ENCODE data around the gene BRI3.

Gene BRI3, protein sequence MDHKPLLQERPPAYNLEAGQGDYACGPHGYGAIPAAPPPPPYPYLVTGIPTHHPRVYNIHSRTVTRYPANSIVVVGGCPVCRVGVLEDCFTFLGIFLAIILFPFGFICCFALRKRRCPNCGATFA

GRCh38 chr7:98280791-98281756 lies at the start of gene BRI3:
Gene BRI3 (plus strand): TSS chr7:98281686. CDS start chr7:98281796, 110 bp downstream.
- peak; percentile 91 to 93 for DNase-seq

DNA sequence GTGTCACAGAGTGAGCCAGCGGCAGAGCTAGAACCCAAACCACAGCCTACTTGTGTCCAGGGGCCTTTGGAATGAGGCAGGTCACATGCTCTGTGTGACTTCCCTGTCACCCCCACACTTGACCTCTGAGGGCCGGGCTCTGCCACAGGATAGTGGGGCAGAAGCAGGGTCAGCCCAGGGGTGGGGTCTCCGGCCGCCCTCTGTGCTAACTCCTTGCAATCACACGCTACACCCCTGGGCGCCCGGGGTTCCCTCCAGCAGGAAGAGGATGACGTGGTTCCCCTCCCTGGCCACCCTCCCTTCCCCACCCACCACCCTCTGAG lies 49.3 kb upstream of the BRI3 start:
- DNase-seq = no peak

GRCh38 chr7:98232799-98233198 lies 48.7 kb upstream of the BRI3 start:
- DNase-seq = no peak

DNA sequence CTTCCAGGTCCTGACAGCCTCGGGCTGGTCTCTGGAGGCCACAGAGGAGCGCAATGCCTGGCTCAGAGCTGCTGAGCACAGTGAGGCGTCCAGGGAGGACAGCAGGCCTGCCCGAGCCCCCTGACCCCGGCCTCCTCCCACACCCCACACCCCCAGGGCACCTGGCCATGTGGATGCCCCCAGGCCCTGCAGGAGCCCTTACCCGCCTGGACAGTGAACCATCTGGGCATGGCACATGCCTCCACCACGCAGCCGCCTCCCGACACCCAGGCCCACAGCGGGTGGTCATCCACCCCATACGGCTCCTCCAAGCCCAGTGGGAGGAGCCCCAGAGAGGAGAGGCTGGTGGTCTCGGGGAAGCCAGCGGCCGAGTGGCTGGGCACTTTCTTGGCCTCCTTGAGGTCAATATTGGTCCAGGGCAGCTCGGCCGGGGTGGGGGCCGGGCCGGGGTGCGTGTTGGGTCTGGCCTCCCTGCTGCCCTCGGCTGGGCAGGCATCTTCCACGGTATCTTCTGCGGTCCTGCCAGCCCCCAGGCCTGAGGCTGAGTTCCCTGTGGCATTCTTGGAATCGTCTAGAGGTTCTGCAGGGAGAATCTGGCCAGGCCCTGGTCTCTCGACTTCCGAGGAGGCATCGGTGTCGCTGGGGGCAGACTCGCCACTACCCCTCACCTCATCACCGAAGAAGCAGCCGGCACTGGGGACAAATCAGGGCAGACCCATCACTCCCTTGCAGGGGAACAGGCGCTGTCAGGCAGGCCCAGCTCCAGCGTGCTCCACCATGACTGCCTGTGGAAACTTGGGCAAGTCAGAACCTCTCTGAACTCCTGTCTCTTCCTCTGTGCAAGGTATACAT lies 48.0 kb upstream of the BRI3 start:
- DNase-seq = no peak

DNA sequence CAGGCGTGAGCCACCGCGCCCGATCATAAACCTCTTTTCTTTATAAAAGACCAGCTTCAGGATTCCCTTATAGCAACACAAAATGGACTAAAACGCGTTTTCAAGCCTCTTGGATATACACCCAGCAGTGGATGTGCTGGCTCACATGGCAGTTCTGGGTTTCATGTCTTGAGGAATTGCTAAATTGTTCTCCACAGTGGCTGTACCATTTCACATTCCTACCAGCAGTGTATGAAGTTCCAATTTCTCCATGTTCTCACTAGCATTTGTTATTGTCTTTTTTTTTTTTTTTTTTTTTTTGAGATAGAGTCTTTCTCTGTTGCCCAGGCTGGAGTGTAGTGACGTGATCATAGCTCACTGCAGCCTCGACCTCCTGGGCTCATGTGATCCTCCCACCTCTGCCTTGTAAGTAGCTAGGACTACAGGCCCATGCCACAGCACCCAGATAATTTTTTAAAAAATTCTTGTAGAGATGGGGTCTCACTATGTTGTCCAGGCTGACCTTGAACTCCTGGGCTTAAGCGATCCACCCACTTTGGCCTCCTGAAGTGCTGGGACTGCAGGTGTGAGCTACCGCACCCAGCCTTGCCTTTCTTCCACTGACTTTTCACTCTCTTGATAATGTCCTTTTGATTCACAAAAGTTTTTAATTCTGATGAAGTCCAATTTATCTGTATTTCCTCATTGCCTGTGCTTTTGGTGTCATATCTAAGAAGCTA lies 46.9 kb upstream of the BRI3 start:
- no peak for DNase-seq

GRCh38 chr7:98235901-98236300 lies 45.6 kb upstream of the BRI3 start:
- DNase-seq = no peak

DNA sequence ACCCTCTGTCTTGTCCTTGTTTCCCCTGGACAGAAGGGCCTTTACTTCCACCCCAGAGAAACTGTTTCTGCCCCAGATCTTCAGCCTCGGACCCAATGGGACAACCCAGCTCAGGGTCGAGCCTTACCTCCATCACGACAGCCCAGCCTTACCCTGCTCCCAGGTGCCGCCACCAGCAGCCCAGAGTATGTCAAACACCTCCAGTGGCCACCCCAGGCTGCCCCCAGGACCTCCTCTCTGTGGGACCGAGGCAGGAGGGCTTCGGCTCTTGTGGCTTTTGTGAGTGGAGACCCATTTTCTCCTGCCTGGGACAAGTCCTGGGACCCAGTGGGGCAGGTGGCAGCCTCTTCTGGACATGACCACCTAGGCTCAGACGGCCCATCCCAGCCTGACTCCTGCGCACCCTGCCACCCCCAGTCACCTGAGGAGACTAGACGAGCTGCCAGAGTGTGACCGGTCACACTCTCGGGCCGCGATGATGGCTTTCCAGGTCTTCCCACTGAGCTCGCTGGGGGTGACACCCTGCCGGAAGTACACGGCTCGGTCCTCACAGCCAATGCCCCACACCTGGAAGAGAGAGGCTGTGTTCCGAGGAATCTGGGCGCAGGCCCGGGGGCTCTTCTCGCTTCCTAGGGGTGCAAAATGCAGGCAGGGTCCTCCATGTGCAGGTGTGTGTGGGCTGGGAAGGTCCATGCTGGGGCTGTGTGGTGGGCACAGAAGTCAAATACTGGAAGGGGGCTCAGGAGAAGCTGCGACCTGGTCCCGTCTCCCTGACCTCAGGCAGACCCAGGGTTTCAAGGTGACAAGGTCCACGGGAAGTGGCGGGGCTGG lies 44.9 kb upstream of the BRI3 start:
- DNase-seq = no peak

DNA sequence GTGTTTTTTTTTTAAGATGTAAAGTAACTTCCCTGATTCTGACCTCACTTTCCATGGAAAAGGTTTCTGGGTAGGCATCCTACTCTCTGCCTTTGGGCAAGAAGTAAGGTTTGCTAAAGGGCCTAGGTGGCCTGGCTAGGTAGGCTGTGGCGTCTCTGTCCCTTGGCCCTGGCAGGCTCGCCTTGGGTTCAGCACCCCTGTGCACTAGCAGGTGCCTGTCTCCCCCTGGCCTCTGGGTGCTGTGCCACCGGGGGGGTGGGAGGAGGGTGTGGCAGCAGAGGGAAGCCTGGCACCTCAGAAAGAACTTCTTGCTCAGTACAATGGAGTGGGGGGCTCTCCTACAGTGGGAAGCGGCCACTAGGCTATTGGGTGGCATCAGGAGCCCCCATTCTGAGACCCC lies 43.4 kb upstream of the BRI3 start:
- DNase-seq = no peak

DNA sequence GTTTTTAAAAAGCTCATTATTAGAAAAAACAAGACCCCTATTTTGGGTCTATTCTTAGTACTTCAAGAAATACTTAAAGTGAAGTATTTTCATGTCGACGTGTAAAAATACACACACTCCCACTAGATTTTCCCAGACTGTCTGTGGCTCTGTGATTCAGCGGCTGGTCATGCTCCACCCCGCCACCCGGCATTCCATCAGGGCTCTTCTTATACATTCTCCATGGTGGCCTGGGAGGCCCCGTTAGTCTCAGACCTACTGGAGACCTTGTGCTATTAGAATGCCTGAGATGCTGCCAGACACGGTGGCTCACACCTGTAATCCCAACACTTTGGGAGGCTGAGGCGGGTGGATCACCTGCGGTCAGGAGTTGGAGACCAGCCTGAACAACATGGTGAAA lies 42.5 kb upstream of the BRI3 start:
- DNase-seq = no peak

DNA sequence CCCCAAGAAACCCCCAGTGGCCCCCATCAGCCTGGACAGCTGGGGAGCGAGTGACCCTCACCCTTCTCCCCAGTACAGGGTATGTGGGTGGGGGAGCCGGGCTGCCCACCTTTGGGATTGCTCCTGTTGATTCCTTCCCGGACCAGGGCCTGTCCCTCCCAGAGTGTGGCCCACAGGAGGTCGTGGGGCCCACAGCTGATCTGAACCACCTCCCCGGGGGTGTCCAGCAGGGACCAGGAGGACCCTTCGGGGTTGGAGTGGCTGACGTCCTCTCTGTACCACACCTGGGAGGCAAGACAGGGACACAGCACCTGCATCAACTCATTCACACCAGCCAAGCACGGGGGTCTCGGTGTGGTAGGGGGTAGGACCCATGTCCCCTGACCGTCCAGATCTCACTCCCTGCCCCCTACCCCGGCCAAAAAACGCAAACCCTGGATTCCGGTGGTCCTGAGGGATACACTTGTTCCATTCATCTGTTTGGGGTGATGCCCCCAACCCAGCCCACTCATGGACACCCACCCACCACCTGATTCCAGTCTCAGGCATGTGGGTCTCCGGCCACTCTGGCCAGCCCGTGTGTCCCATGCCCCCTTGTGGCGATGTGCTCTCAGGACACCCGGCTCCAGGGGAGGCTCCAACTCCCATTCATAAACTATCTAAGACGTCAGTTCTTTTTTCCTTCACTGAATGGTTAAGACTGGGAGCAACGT lies 40.4 kb upstream of the BRI3 start:
- peak in 1 of 2 donors; percentile 15 for DNase-seq

DNA sequence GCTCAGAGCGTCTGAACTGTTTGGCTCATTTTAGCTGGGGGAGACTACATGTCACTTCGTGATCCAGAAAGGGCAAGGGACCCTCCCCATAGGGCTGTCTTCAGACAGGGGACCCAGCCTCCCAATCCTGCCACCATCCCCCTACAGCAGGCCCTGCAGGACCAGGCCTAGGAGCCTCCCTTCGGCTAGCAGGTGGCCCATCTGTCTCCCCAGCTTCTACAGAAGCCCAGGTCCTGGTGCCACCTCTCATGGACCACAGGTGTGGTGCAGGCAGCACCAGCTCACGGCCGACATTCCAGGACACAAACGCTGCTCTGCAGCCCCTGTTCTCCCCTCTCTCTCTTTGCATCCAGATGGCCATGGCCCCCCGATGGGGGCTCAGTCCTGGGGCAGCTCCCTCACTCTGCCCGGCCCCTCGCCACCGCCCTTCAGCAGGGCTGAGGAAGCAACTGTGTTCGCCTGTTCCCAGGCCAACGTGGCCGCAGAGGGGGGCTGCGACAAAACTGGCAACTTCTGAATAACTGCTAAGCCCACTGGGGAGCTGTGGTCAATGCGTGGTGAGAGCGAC lies 39.7 kb upstream of the BRI3 start:
- no peak for DNase-seq

DNA sequence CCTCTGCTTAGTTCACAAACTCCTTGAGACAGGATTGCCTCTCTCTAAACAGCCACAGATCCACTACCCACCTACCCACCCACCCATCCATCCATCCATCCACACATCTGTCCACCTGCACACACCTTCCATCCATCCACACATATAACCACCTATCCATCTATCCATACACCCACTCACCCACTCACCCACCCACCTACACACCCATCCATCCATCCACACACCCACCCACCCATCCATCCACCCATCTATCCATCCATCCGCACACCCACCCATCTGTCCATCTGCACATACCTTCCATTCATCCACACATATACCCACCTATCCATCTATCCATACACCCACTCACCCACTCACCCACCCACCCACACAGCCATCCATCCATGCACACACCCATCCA lies 39.1 kb upstream of the BRI3 start:
- DNase-seq = no peak

- DNase-seq = no peak
Observed at GRCh38 chr7:98242934-98243333, 38.6 kb upstream of the BRI3 start.

- no peak for DNase-seq
Observed at GRCh38 chr7:98244871-98245270, 36.6 kb upstream of the BRI3 start.

GRCh38 chr7:98248156-98248555 lies 33.3 kb upstream of the BRI3 start:
- DNase-seq = no peak

DNA sequence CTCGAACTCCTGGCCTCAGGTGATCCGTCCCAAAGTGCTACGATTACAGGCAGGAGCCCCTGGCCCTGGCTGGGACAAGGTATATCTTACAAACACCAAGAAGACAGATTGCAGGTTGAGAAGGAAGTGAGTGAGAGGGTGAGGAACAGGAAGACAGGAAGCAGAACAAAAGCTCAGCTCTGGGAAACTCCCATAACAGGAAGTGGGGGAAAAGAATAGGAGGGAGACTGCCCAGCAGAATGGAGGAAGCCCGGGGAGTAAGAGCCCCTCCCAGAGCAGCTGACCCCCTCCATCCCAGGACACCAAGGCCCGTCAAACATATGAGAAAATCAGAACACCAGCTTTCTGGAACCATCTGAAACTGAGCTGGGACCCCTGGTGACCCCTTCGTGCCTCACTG lies 32.4 kb upstream of the BRI3 start:
- peak in 1 of 2 donors; percentile 10 for DNase-seq

- DNase-seq = peak; percentile 30 to 68
Observed at GRCh38 chr7:98250789-98251188, 30.7 kb upstream of the BRI3 start.

GRCh38 chr7:98251231-98251600 lies 30.3 kb upstream of the BRI3 start:
- DNase-seq = peak; percentile 43 to 72

GRCh38 chr7:98251601-98252424 lies 29.7 kb upstream of the BRI3 start, which contains the start of gene TECPR1:
Gene TECPR1 (minus strand): TSS chr7:98252232. CDS start chr7:98246146, 6,086 bp downstream.
- peak; percentile 85 to 89 for DNase-seq

All from CD4-positive, alpha-beta T cell treated with Interferon alpha-2 for 1 hour (primary cell).